HG03520 (cell line): ENCODE data around the gene PSENEN.
"Not testable (repeated sequence)": the region's sequence is repeated elsewhere in the genome, so short reads cannot be mapped to it uniquely, and the experiment has no call there.

ENCODE experiments used
- ATAC-seq: cut with Tn5 transposase; IDR thresholded peaks from one replicate; pipeline ENCODE4 v1.9.1; 2021; ENCODE audit warnings: mild to moderate bottlenecking, moderate library complexity; ENCODE audit not compliant: unreplicated experiment

The PSENEN gene

DNA sequence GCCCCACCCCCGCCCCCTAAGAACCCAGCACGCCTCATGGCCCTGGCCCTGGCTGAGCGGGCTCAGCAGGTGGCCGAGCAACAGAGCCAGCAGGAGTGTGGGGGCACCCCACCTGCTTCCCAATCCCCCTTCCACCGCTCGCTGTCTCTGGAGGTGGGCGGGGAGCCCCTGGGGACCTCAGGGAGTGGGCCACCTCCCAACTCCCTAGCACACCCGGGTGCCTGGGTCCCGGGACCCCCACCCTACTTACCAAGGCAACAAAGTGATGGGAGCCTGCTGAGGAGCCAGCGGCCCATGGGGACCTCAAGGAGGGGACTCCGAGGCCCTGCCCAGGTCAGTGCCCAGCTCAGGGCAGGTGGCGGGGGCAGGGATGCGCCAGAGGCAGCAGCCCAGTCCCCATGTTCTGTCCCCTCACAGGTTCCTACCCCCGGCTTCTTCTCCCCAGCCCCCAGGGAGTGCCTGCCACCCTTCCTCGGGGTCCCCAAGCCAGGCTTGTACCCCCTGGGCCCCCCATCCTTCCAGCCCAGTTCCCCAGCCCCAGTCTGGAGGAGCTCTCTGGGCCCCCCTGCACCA is 41.9 kb downstream of the PSENEN start:
- no peak for ATAC-seq

GRCh38 chr19:35788205-35788960 is 42.9 kb downstream of the PSENEN start:
- ATAC-seq, result no peak

GRCh38 chr19:35789195-35789977 is 43.9 kb downstream of the PSENEN start:
- no peak for ATAC-seq

DNA sequence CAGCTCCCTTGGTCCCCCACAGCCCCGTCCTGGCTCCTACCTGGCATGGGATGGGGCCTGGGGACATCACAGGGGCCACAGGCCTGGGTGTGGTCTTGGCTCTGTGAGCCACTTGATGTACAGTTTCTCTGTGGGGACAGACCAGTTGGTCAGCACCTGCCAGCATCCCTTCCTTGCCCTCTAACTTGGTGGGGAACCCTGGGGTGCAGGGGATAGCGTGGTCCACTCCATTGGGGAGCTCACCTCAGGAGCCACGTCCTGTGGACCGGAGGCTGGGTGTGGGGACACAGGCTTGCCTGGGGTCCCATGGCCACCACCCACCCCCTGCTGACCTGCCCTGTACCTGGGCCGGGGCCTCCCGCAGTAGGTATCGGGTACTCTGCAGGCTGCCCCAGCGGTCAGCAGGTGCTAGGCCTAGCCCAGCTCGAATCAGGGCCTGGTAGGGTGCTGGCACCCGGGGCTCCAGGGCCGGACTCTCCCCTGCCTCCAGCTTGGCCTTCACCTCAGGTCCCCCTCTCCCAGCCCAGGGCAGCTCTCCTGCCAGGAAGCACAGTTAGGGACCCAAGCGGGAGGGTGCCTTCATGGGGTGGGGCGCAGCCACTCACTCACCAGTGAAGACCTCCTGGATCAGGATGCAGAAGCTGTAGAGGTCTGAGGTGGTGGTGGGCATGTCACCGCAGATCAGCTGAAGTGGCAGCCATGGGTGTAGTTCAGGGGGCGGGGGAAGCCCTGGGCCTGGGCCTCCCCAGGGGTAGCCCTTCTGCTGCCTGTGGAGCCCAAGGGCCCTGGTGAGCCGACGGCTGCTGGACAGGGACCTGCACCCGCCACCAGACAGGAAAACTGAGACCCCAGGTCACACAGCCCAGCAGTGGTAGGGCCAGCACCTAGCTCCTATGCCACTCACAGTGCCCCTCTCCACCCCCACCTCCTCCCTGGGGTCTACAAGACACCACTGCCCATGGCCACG is 44.8 kb downstream of the PSENEN start:
- ATAC-seq, result no peak

DNA sequence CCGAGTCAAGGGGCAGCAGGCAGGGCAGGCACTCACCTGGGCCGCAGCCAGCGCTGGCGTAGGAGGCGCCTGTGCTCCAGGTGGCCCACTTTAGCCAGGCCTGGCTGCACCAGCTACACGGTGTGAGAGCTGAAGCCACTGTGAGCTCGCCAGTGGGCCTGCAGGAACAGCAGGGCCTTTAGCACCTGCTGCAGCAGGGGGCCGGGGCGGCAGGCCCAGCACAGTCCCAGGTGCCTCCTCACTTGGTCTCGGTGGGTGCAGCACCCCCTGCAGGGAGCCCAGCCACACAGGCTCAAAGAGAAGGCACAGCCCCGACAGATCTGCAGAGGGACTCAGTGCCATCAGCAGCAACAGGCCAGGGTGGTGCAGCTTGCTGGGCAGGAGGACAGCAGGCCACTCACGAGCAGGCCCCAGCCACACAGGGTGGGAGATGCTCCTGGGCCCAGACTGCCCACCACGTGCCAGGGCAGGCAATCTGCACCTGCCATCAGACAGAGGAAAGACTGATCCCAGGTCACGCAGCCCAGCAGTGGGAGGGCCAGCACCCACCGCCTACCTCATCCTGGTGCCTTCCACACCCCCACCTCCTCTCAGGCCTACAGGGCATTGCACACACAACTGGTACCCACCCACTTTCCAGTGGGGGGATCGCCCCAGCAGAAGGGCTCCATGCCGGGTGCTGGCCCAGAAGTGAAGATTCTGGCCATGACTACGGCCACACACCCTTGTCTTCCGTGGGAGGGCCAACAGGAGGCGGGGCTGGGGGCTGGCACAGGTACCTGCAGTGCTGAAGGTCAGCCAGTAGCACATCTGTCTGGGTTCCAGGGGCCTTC is 45.7 kb downstream of the PSENEN start:
- no peak for ATAC-seq

DNA sequence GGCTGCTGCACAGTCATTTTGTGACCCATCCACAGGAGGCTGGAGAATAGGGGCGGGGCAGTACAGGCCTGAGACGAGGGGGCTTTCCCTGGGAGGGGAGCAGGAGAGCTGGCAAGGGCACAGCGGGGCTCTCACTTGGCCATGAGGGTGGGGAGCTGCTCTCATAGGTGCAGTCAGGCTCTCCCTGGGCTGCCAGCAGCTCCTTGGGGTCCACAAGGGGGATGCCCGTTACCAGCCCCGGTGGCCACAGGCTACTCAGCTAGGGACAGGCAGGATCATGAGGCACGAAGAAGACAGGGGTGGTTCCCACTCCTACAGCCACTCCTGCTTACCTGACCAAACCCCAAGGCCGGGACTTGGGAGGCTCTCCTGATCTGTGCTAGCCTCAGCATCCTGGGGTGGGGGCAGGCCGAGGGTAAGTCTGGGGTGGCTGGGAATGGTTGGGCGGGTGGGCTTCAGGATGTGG is 46.4 kb downstream of the PSENEN start:
- no peak for ATAC-seq

DNA sequence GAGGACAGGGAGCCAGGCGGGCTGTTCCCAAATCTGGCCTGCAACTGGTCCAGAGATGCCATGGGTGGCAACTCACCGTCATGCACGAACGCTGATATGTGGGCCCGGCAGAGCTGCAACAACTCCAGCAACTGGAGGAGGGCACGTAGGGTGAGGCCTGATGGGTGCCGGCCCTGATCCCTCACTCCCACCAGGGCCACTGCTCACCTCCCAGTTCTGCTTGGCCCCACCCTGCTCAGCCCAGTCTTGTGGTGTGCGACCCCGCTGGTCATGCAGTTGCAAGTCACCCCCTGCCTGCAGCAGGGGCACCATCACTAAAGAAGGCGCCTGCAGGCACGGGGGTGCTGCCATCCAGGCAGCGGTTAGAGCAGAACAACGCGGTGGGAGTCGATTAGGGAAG is 46.9 kb downstream of the PSENEN start:
- no peak for ATAC-seq

DNA sequence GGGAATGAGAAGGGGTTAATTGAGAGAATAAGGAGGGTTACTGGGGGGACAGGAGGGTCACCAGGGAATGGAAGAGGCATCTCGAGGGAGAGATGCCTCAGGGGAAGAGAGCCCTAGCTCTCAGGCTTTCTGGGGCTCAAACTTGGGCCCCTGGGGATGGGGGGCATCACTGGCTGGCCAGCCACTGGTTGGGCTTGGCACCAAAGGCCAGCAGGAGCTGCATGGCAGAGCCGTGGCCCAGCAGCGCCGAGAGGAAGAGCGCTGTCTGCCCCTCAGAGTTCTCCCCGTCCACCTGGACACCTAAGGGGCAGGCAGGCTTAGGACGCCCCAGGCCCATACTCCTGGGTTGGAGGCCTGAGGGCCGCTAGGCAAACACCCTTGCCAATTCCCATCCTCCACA is 47.4 kb downstream of the PSENEN start:
- no peak for ATAC-seq

GRCh38 chr19:35793381-35794165 is 48.1 kb downstream of the PSENEN start:
- ATAC-seq, result no peak

GRCh38 chr19:35795564-35795963 is 50.1 kb downstream of the PSENEN start:
- ATAC-seq, result not testable (repeated sequence)
